Pancreas (tissue), 10 donors: ENCODE measurements around the gene POU6F2. TPM values are rescaled to one million over a fixed set of nuclear protein-coding genes. Genes with fewer than 3 reads are reported as not detected.

Experiments used
- ATAC-seq, 4 donors: fragments of 200-7000 bp; cut with Tn5 transposase; one replicate each; pipeline versions ENCODE4 v1.8.0 to v1.9.1; 2020; ENCODE audit warnings: mild to moderate bottlenecking in 4 of 4, moderate library complexity in 4 of 4
- DNase-seq, 6 donors: peaks; one replicate each; pipeline ENCODE4 v3.0.0-alpha.2; 2020
- FAIRE-seq: peaks from 2 replicates; lab custom pipeline; 2012; peaks lifted over from hg19 to GRCh38; lab: Jason Lieb, UNC
- H3K27ac ChIP-seq, 4 donors: fragments of 200-600 bp; sonication (generic); 1 replicate in 3 of 4; 2 replicates in 1 of 4; pipeline versions ENCODE4 v1.5.0 to v1.8.0; 2020
- H3K27me3 ChIP-seq, 4 donors: fragments of 200-600 bp; one replicate each; pipeline ENCODE4 v1.8.0; 2021
- H3K36me3 ChIP-seq, 3 donors: fragments of 200-600 bp; sonication (generic) in 1 of 3; one replicate each; pipeline versions ENCODE4 v1.5.0 to v1.8.0; 2020 to 2021
- H3K4me1 ChIP-seq, 3 donors: fragments of 200-600 bp; one replicate each; pipeline ENCODE4 v1.8.0; 2021
- H3K4me3 ChIP-seq, 4 donors: fragments of 200-600 bp; sonication (generic) in 2 of 4; one replicate each; pipeline versions ENCODE4 v1.5.0 to v1.8.0; 2020 to 2021
- H3K9me3 ChIP-seq, 4 donors: fragments of 200-600 bp; one replicate each; pipeline ENCODE4 v1.8.0; 2021
- CTCF ChIP-seq, 4 donors: fragments of 200-600 bp; sonication (generic) in 3 of 4; IDR thresholded peaks; one replicate each; pipeline versions ENCODE4 v1.5.0 to v1.8.0; 2021; ENCODE audit warnings: antibody characterized with exemption in 4 of 4
- whole genome bisulfite sequencing, 2 donors: extraction: QIAGEN DNeasy Blood & Tissue Kit; methylation state at CpG; one replicate each; pipeline ENCODE4 v1.1.7; 2013; 5-methylcytosine and 5-hydroxymethylcytosine counted together
- intact Hi-C, 3 donors: fragments of 100-400 bp; cut with DNase I; formaldehyde crosslinking; loops; one replicate each; pipeline versions ENCODE4 v1.11.1 to v1.14.2; 2022
- polyA plus RNA-seq, 2 donors: library from polyadenylated mRNA; stranded (reverse); fragments of 200-250 nt; gene quantifications; one replicate each; pipeline ENCODE4 v1.2.3, GENCODE V29; 2013
- total RNA-seq, 6 donors: library from RNA; stranded (reverse); fragmentation: NEBNext Ultra II Directional in 4 of 6; extraction: Animal tissue kit (Norgen Biotek cat#: 25700) in 4 of 6; gene quantifications; one replicate each; pipeline versions ENCODE4 v1.2.1 to v1.2.4, GENCODE V29; 2021 to 2023
- donor health status: healthy with polysubstance abuse.
- donor health status: DM: no; HTN: no; CAD: no; lungs with moderate emphysema.
- donor health status: DM: no; HTN: no; CAD: no.
- donor health status: control.
- donor health status: control.
- donor health status: Bipolar disorder and iron deficiency.
- donor health status: DM: yes; HTN: yes; CAD: no.
- donor health status: DM: no; HTN: no; CAD: no.
- donor health status: DM: no; HTN: no; CAD: no.
- donor health status: DM: yes; HTN: yes; CAD: no.

The POU6F2 gene
- total and polyA plus RNA-seq, 8 donors, result 1.3 to 4.2 (median 2.4) TPM

GRCh38 chr7:39428221-39428620 lies 450.5 kb downstream of the POU6F2 start:
- Histone ChIP-seq H3K36me3 (no peaks in the 10 kb centered on the region), H3K4me1 (no peaks in the 10 kb centered on the region), H3K27ac (no peak overlapping the region), H3K4me3 (no peak overlapping the region), H3K27me3 (no peaks in the 10 kb centered on the region), H3K9me3 (no peaks in the 10 kb centered on the region)
- intact Hi-C loops, result no loop called here
- peak in 1 of 4 donors; percentile 24 for ATAC-seq
- WGBS, 2 donors, result 46 to 50% methylated on average over 1 of the region's 1 CpG
- no peak for DNase-seq
- TF ChIP-seq CTCF (IDR thresholded peaks at IDR 0.05), result no peak
- no peak for FAIRE-seq

- no peaks in the 10 kb centered on the region for H3K4me1 ChIP-seq
- FAIRE-seq (no peak), DNase-seq (no peak), ATAC-seq (no peak)
- H3K4me3 ChIP-seq, result no peak overlapping the region
- H3K9me3 ChIP-seq, result no peaks in the 10 kb centered on the region
- peaks cover 0 to 4% (median 0%) of the 10 kb centered on the region in 3 donors for H3K36me3 ChIP-seq
- no peak for TF ChIP-seq CTCF (IDR thresholded peaks at IDR 0.05)
- H3K27ac ChIP-seq, result no peak overlapping the region
- no peaks in the 10 kb centered on the region for H3K27me3 ChIP-seq
- 55 to 72% methylated on average over 2 of the region's 2 CpGs for WGBS, 2 donors
- intact Hi-C loops, result no loop called here
Observed at GRCh38 chr7:39429421-39429820, 451.7 kb downstream of the POU6F2 start.

- H3K36me3 ChIP-seq, result peaks cover 0 to 4% (median 0%) of the 10 kb centered on the region in 3 donors
- H3K27ac ChIP-seq, result no peak overlapping the region
- H3K9me3 ChIP-seq, result no peaks in the 10 kb centered on the region
- no peak for TF ChIP-seq CTCF (IDR thresholded peaks at IDR 0.05)
- ATAC-seq (no peak), FAIRE-seq (no peak), DNase-seq (no peak)
- no peaks in the 10 kb centered on the region for H3K27me3 ChIP-seq
- no peak overlapping the region for H3K4me3 ChIP-seq
- H3K4me1 ChIP-seq, result no peaks in the 10 kb centered on the region
- 79 to 88% methylated on average over 6 of the region's 6 CpGs for WGBS, 2 donors
- intact Hi-C loops, result no loop called here
Observed at GRCh38 chr7:39430441-39430840, 452.7 kb downstream of the POU6F2 start.

- intact Hi-C loops, result no loop called here
- H3K4me3 ChIP-seq, result no peak overlapping the region
- ATAC-seq (no peak), FAIRE-seq (no peak), DNase-seq (no peak)
- H3K27ac ChIP-seq, result no peak overlapping the region
- H3K36me3 ChIP-seq, result peaks cover 0 to 4% (median 0%) of the 10 kb centered on the region in 3 donors
- H3K27me3 ChIP-seq, result no peaks in the 10 kb centered on the region
- TF ChIP-seq CTCF (IDR thresholded peaks at IDR 0.05), result no peak
- no peaks in the 10 kb centered on the region for H3K4me1 ChIP-seq
- H3K9me3 ChIP-seq, result no peaks in the 10 kb centered on the region
- WGBS, 2 donors, result 81 to 90% methylated on average over 8 of the region's 8 CpGs
Observed at GRCh38 chr7:39430909-39431641, 453.4 kb downstream of the POU6F2 start.

- H3K36me3 ChIP-seq, result peaks cover 0 to 4% (median 0%) of the 10 kb centered on the region in 3 donors
- no peak overlapping the region for H3K27ac ChIP-seq
- FAIRE-seq (no peak), ATAC-seq (no peak), DNase-seq (no peak)
- H3K4me1 ChIP-seq, result no peaks in the 10 kb centered on the region
- TF ChIP-seq CTCF (IDR thresholded peaks at IDR 0.05), result no peak
- intact Hi-C loops, result no loop called here
- 50 to 66% methylated on average over 3 of the region's 3 CpGs for whole genome bisulfite sequencing, 2 donors
- no peak overlapping the region for H3K4me3 ChIP-seq
- H3K9me3 ChIP-seq, result no peaks in the 10 kb centered on the region
- no peaks in the 10 kb centered on the region for H3K27me3 ChIP-seq
Observed at GRCh38 chr7:39432368-39432767, 454.7 kb downstream of the POU6F2 start.
